ENCODE data around the gene RNF175.

Gene RNF175

GRCh38 chr4:153735906-153736461 is 23.8 kb downstream of the RNF175 start:
- H3K4me3 ChIP-seq (ENCODE audit: low read depth, low read length) = no peak overlapping the region
- TF ChIP-seq, protein P1, sequence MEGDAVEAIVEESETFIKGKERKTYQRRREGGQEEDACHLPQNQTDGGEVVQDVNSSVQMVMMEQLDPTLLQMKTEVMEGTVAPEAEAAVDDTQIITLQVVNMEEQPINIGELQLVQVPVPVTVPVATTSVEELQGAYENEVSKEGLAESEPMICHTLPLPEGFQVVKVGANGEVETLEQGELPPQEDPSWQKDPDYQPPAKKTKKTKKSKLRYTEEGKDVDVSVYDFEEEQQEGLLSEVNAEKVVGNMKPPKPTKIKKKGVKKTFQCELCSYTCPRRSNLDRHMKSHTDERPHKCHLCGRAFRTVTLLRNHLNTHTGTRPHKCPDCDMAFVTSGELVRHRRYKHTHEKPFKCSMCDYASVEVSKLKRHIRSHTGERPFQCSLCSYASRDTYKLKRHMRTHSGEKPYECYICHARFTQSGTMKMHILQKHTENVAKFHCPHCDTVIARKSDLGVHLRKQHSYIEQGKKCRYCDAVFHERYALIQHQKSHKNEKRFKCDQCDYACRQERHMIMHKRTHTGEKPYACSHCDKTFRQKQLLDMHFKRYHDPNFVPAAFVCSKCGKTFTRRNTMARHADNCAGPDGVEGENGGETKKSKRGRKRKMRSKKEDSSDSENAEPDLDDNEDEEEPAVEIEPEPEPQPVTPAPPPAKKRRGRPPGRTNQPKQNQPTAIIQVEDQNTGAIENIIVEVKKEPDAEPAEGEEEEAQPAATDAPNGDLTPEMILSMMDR (IDR thresholded peaks at IDR 0.05; ENCODE audit: insufficient read depth, low read depth, low read length, missing control alignments) = no peak
- DNase-seq (ENCODE audit: low read depth) = no peak

DNA sequence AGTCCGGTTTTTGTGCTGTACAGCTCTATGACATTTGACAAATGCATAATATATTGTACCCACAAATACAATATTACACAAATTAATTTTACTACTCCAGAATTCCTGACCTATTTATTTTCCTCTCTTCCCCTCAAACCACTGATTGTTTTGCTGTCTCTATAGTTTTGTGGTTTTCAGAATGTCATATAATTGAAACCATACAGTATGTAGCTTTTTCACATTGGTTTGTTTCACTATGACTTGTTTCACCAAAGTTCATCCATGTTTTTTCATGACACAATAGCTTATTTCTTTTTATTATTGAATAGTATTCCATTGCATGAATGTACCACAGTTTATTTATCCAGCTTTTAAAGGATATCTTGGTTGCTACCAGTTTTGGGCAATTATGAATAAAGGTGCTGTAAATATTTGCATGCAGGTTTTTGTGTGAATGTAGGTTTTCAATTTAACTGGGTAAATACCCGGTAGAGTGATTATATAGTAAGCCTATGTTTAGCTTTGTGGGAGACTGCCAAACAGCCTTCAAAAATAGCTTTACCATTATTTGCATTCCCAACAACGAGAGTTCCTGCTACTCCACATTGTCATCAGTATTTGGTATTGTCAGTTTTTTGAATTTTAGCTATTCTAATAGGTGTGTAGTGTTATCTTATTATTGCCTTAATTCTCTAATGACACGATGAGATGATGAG is 25.9 kb downstream of the RNF175 start:
- TF ChIP-seq, protein P1 (IDR thresholded peaks at IDR 0.05; ENCODE audit: insufficient read depth, low read depth, low read length, missing control alignments) = no peak
- H3K4me3 ChIP-seq (ENCODE audit: low read depth, low read length) = no peak overlapping the region
- DNase-seq (ENCODE audit: low read depth) = no peak

DNA sequence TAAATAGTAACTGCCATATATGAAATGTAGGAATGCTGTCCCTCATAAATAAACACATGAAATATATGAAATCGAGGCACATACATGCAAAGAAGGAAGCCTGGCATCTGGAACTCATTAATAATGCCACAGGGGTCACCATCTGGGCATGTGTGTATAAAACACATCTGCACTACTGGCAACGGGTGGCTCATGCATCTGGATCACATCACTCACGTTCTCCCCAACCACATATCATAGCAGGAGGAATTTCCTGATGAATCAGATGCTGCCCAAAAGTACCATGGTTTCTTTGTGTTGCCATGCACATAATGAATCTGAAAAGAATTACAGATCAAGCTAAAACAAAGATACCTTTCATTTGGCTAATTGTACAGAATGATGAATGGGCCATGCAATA is 28.6 kb downstream of the RNF175 start:
- no peak for DNase-seq (ENCODE audit: low read depth)
- H3K4me3 ChIP-seq (ENCODE audit: low read depth, low read length) = no peak overlapping the region
- TF ChIP-seq, protein P1 (IDR thresholded peaks at IDR 0.05; ENCODE audit: insufficient read depth, low read depth, low read length, missing control alignments) = no peak

GRCh38 chr4:153729895-153730294 is 29.9 kb downstream of the RNF175 start:
- peak; percentile 9 for DNase-seq (ENCODE audit: low read depth)
- H3K4me3 ChIP-seq (ENCODE audit: low read depth, low read length) = no peak overlapping the region
- TF ChIP-seq, protein P1 (IDR thresholded peaks at IDR 0.05; ENCODE audit: insufficient read depth, low read depth, low read length, missing control alignments) = no peak

GRCh38 chr4:153728660-153729059 is 31.2 kb downstream of the RNF175 start:
- DNase-seq (ENCODE audit: low read depth) = peak; percentile 24
- TF ChIP-seq, protein P1 (IDR thresholded peaks at IDR 0.05; ENCODE audit: insufficient read depth, low read depth, low read length, missing control alignments) = no peak
- no peak overlapping the region for H3K4me3 ChIP-seq (ENCODE audit: low read depth, low read length)

DNA sequence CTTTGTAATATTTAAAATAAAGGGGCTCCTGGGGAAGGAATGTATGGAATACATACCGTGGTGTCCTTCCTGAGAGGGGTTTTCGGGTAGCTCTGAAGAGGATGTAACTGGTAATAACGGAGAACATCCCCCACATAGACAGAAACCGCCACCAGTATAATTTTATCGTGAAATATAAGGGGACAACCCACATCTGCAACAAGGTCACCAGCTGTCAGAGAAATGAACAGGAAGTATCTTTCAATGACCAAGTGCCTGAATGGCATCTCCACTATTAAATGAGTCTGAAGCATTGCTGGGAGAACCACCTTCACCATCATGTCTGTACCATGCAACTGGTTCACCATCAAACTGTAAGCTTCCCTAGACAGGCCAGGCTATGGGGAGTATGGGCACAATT is 31.7 kb downstream of the RNF175 start:
- TF ChIP-seq, protein P1 (IDR thresholded peaks at IDR 0.05; ENCODE audit: insufficient read depth, low read depth, low read length, missing control alignments) = no peak
- H3K4me3 ChIP-seq (ENCODE audit: low read depth, low read length) = no peak overlapping the region
- DNase-seq (ENCODE audit: low read depth) = peak; percentile 6

GRCh38 chr4:153725831-153726154 is 34.0 kb downstream of the RNF175 start:
- no peak overlapping the region for H3K4me3 ChIP-seq (ENCODE audit: low read depth, low read length)
- TF ChIP-seq, protein P1 (IDR thresholded peaks at IDR 0.05; ENCODE audit: insufficient read depth, low read depth, low read length, missing control alignments) = no peak
- no peak for DNase-seq (ENCODE audit: low read depth)
